Osteoblast (primary cell): Measurements from ENCODE around the gene GREB1. TPM values are rescaled to one million over a fixed set of nuclear protein-coding genes. Genes with fewer than 3 reads are reported as not detected.
A peak's percentile ranks its signal among the peaks of the same experiment; 100 is the strongest.

ENCODE experiments used
- DNase-seq: peaks from one replicate; pipeline ENCODE4 v3.0.0; 2011; ENCODE audit warnings: low spot score, mixed read lengths; ENCODE audit not compliant: insufficient read length; ENCODE audit errors: missing footprints
- H2AFZ ChIP-seq: 2 replicates; pipeline ENCODE4 v1.6.0; 2011; ENCODE audit warnings: mild to moderate bottlenecking, low read length
- H3K27ac ChIP-seq: 2 replicates; pipeline ENCODE4 v1.5.1; 2011; ENCODE audit warnings: mild to moderate bottlenecking, low read depth, low read length, moderate library complexity
- H3K27me3 ChIP-seq: 2 replicates; pipeline ENCODE4 v1.6.0; 2012; ENCODE audit warnings: mild to moderate bottlenecking, control low read depth, inconsistent platforms, low read length, moderate library complexity; ENCODE audit not compliant: insufficient read depth
- H3K36me3 ChIP-seq: 2 replicates; pipeline ENCODE4 v1.5.1; 2011; ENCODE audit warnings: mild to moderate bottlenecking, low read length, control low read depth, moderate library complexity; ENCODE audit not compliant: insufficient read depth
- H3K4me1 ChIP-seq: 2 replicates; pipeline ENCODE4 v1.5.1; 2011; ENCODE audit warnings: mild to moderate bottlenecking, low read length, control low read depth, moderate library complexity; ENCODE audit not compliant: insufficient read depth
- H3K4me2 ChIP-seq: 2 replicates; pipeline ENCODE4 v1.6.0; 2011; ENCODE audit warnings: mild to moderate bottlenecking, low read length; ENCODE audit not compliant: insufficient read depth
- H3K4me3 ChIP-seq: fragments of 200-600 bp; sonication (generic); 3 replicates; pipeline ENCODE4 v1.5.1; 2012; ENCODE audit warnings: mild to moderate bottlenecking, low read length, inconsistent platforms; ENCODE audit not compliant: insufficient read depth
- H3K79me2 ChIP-seq: 2 replicates; pipeline ENCODE4 v1.6.0; 2012; ENCODE audit warnings: mild to moderate bottlenecking, low read length, control low read depth, inconsistent platforms; ENCODE audit not compliant: insufficient read depth
- H3K9me3 ChIP-seq: 2 replicates; pipeline ENCODE4 v1.5.1; 2011; ENCODE audit warnings: low read depth, low read length, control low read depth
- H4K20me1 ChIP-seq: 2 replicates; pipeline ENCODE4 v1.6.0; 2012; ENCODE audit warnings: mild to moderate bottlenecking, low read length, control low read depth; ENCODE audit not compliant: insufficient read depth
- total RNA-seq: library from RNA; depleted of rRNA; stranded (reverse); fragments of >200 nt; gene quantifications from 2 replicates; pipeline ENCODE4 v1.2.3, GENCODE V29; 2012
- TF ChIP-seq, protein P1 (sequence below): IDR thresholded peaks from 2 replicates; pipeline ENCODE4 v1.5.1; 2011; ENCODE audit warnings: mild to moderate bottlenecking, low read depth, low read length, moderate library complexity; ENCODE audit errors: extremely low read depth

The GREB1 gene
- total RNA-seq, 1 donor, result 1.1 TPM

DNA sequence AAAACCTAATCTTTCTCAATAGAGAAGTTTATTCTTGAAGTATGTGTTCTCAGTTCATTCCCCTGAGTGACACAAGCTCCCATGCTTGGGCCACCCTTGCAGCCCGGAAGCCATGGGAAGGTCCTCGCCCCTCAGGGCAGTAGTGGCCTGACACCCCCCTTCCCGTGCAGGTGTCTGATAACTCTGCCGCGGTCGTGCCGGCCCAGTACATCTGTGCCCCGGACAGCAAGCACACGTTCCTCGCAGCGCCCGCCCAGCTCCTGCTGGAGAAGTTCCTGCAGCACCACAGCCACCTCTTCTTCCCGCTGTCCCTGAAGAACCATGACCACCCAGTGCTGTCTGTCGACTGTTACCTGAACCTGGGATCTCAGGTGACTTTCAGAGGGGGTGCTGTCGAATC lies 103.7 kb downstream of the GREB1 start:
- Histone ChIP-seq H4K20me1 (no peaks in the 10 kb centered on the region), H3K4me1 (no peaks in the 10 kb centered on the region), H3K27me3 (peaks cover 4% of the 10 kb centered on the region), H2AFZ (no peak overlapping the region), H3K36me3 (no peaks in the 10 kb centered on the region), H3K4me3 (no peak overlapping the region), H3K4me2 (no peak overlapping the region), H3K27ac (no peak overlapping the region), H3K9me3 (no peaks in the 10 kb centered on the region), H3K79me2 (no peaks in the 10 kb centered on the region)
- TF ChIP-seq, protein P1, sequence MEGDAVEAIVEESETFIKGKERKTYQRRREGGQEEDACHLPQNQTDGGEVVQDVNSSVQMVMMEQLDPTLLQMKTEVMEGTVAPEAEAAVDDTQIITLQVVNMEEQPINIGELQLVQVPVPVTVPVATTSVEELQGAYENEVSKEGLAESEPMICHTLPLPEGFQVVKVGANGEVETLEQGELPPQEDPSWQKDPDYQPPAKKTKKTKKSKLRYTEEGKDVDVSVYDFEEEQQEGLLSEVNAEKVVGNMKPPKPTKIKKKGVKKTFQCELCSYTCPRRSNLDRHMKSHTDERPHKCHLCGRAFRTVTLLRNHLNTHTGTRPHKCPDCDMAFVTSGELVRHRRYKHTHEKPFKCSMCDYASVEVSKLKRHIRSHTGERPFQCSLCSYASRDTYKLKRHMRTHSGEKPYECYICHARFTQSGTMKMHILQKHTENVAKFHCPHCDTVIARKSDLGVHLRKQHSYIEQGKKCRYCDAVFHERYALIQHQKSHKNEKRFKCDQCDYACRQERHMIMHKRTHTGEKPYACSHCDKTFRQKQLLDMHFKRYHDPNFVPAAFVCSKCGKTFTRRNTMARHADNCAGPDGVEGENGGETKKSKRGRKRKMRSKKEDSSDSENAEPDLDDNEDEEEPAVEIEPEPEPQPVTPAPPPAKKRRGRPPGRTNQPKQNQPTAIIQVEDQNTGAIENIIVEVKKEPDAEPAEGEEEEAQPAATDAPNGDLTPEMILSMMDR, result no peak
- peak; percentile 64 for DNase-seq

DNA sequence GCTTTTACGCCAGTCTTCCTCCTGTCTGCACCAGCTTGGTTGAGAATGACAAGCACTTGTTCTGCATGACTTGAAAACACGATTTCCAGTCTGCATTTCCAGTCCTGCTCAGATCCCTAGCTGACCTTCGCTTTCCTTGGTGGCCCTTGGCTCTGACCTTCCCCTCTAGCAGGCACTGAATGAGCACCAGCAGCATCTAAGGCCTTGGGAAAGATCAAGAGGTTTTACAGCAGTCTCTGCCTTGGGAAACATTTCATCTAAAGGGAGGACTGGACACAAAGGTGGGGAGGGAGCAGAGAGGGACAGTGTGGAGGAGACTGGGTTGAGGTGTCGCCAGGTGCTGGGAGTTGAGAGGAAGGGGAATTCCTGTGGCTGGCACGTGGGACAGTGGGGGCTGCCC lies 105.7 kb downstream of the GREB1 start:
- H3K4me2 ChIP-seq, result no peak overlapping the region
- no peak overlapping the region for H3K27ac ChIP-seq
- no peaks in the 10 kb centered on the region for H3K4me1 ChIP-seq
- H3K4me3 ChIP-seq, result no peak overlapping the region
- no peaks in the 10 kb centered on the region for H4K20me1 ChIP-seq
- H3K9me3 ChIP-seq, result no peaks in the 10 kb centered on the region
- H3K36me3 ChIP-seq, result no peaks in the 10 kb centered on the region
- peaks cover 4% of the 10 kb centered on the region for H3K27me3 ChIP-seq
- H3K79me2 ChIP-seq, result no peaks in the 10 kb centered on the region
- no peak overlapping the region for H2AFZ ChIP-seq
- TF ChIP-seq, protein P1, result no peak
- DNase-seq, result peak; percentile 50

DNA sequence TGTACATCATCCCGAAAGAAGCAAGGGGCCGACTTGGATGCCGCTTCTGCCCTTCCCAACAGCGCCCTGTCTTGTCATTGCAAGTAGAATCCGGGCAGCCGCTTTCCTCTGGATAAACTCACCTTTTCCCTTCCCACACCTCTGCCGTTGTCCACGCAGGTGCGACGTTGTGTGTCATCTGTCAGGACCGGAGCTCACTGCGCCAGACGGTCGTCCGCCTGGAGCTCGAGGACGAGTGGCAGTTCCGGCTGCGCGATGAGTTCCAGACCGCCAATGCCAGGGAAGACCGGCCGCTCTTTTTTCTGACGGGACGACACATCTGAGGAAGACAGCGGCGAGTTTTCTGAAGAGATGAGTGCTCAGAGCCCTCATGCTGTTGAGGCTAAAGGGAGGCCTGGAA lies 106.3 kb downstream of the GREB1 start:
- Histone ChIP-seq H3K4me2 (no peak overlapping the region), H3K27me3 (peaks cover 4% of the 10 kb centered on the region), H3K36me3 (no peaks in the 10 kb centered on the region), H3K27ac (no peak overlapping the region), H3K4me1 (no peaks in the 10 kb centered on the region), H3K9me3 (no peaks in the 10 kb centered on the region), H2AFZ (no peak overlapping the region), H3K4me3 (no peak overlapping the region), H4K20me1 (no peaks in the 10 kb centered on the region), H3K79me2 (no peaks in the 10 kb centered on the region)
- TF ChIP-seq, protein P1, result no peak
- no peak for DNase-seq

DNA sequence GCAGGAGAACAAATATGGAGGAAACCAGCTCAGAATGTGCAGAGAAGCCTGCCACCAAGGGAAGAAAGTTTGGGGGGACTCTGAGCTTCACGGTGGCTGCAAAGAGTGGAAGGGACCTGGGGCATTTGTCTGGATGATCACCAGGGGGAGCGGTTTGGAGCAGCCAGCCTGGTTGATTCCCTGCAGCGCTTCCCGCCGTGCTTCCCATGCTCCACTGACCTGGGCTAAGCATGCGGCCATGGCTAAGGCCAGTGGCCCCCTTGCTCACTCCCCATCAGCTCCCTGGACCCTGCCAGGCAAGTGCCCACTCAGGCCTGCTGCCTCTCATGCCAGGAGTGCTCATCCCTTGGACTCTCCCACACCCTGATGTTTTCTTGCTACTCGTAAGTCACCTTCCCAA lies 109.1 kb downstream of the GREB1 start:
- H3K4me1 ChIP-seq, result no peaks in the 10 kb centered on the region
- no peak overlapping the region for H3K4me3 ChIP-seq
- no peak for DNase-seq
- no peak overlapping the region for H3K4me2 ChIP-seq
- no peaks in the 10 kb centered on the region for H3K36me3 ChIP-seq
- TF ChIP-seq, protein P1, result no peak
- H4K20me1 ChIP-seq, result no peaks in the 10 kb centered on the region
- H3K9me3 ChIP-seq, result no peaks in the 10 kb centered on the region
- H3K27me3 ChIP-seq, result peaks cover 3% of the 10 kb centered on the region
- H3K79me2 ChIP-seq, result no peaks in the 10 kb centered on the region
- no peak overlapping the region for H2AFZ ChIP-seq
- H3K27ac ChIP-seq, result no peak overlapping the region
